ENCODE measurements around the gene FAS. TPM values are rescaled to one million over a fixed set of nuclear protein-coding genes. Genes with fewer than 3 reads are reported as not detected.

FAS gene
- total RNA-seq, 1 donor from 2014 or later, result 3.8 TPM

Small RNAs within 50 kb of the gene (microRNA-seq; reads per million reads assigned to microRNA genes)
- gene MIR4679-1 (not detected), gene MIR4679-2 (not detected)

Other genes with a start within 250 kb of the FAS start
- not detected for gene LIPN, start 230.8 kb upstream of the FAS start, total RNA-seq
- not detected for gene LIPM, start 188.1 kb upstream of the FAS start, total RNA-seq
- gene ANKRD22, start 139.0 kb upstream of the FAS start, total RNA-seq, result not detected
- 2.0 TPM for gene STAMBPL1, start 110.6 kb upstream of the FAS start, total RNA-seq
- gene ACTA2, start 38.0 kb upstream of the FAS start, total RNA-seq, result 74.5 TPM
- gene CH25H, start 216.5 kb downstream of the FAS start, total RNA-seq, result 0.22 TPM

Data from Right ventricle myocardium superior (tissue), 1 donor.